NCI-H748 (cell line): ENCODE data around the gene ACOX3.
"Not testable (repeated sequence)": the region's sequence is repeated elsewhere in the genome, so short reads cannot be mapped to it uniquely, and the experiment has no call there.

Experiments
- DNase-seq: peaks from one replicate; lab custom pipeline; 2025; ENCODE audit not compliant: unreplicated experiment; lab: John Stamatoyannopoulos, UW

The ACOX3 gene

GRCh38 chr4:8440492-8441311 is at the start of gene ACOX3, which contains the start of gene TRMT44:
Gene ACOX3, minus strand, starts transcription at chr4:8440723. Its CDS starts 24,202 bp downstream, at chr4:8416521.
Gene TRMT44, plus strand, starts transcription at chr4:8440777. Its CDS starts 46 bp downstream, at chr4:8440823.
- peak; percentile 81 for DNase-seq

GRCh38 chr4:8488791-8489369 is 48.4 kb upstream of the ACOX3 start:
- DNase-seq = no peak

GRCh38 chr4:8486643-8487042 is 46.1 kb upstream of the ACOX3 start:
- not testable (repeated sequence) for DNase-seq

GRCh38 chr4:8480221-8480620 is 39.7 kb upstream of the ACOX3 start:
- DNase-seq = no peak

GRCh38 chr4:8478801-8479744 is 38.5 kb upstream of the ACOX3 start:
- no peak for DNase-seq

GRCh38 chr4:8478371-8478770 is 37.8 kb upstream of the ACOX3 start:
- no peak for DNase-seq

GRCh38 chr4:8477676-8478075 is 37.2 kb upstream of the ACOX3 start:
- no peak for DNase-seq

- no peak for DNase-seq
Observed at GRCh38 chr4:8477095-8477635, 36.6 kb upstream of the ACOX3 start.

GRCh38 chr4:8475751-8476575 is 35.4 kb upstream of the ACOX3 start:
- DNase-seq = no peak

- no peak for DNase-seq
Observed at GRCh38 chr4:8474856-8475255, 34.3 kb upstream of the ACOX3 start.

- no peak for DNase-seq
Observed at GRCh38 chr4:8473920-8474590, 33.5 kb upstream of the ACOX3 start.

- no peak for DNase-seq
Observed at GRCh38 chr4:8473198-8473919, 32.8 kb upstream of the ACOX3 start.

- DNase-seq = no peak
Observed at GRCh38 chr4:8472689-8473197, 32.2 kb upstream of the ACOX3 start.

GRCh38 chr4:8472158-8472688 is 31.7 kb upstream of the ACOX3 start:
- no peak for DNase-seq

- DNase-seq = no peak
Observed at GRCh38 chr4:8471211-8471875, 30.8 kb upstream of the ACOX3 start.

GRCh38 chr4:8470451-8471024 is 30.0 kb upstream of the ACOX3 start:
- DNase-seq = no peak

GRCh38 chr4:8469550-8469949 is 29.0 kb upstream of the ACOX3 start:
- no peak for DNase-seq
